H9 (cell line): ENCODE data around the gene ZPR1. TPM values are rescaled to one million over a fixed set of nuclear protein-coding genes. Genes with fewer than 3 reads are reported as not detected.

Experiments
- DNase-seq: peaks from one replicate; pipeline ENCODE4 v3.0.0-alpha.2; 2017
- H2AFZ ChIP-seq: one replicate; pipeline ENCODE4 v1.6.1; 2013; ENCODE audit warnings: mild to moderate bottlenecking, low read length, control low read depth, moderate library complexity
- H2AK5ac ChIP-seq: 2 replicates; pipeline ENCODE4 v1.6.1; 2013; ENCODE audit warnings: low read length, control low read depth, mixed read lengths; ENCODE audit not compliant: insufficient read length
- H2BK120ac ChIP-seq: one replicate; pipeline ENCODE4 v1.6.1; 2013; ENCODE audit warnings: low read depth, mild to moderate bottlenecking, low read length, control low read depth, inconsistent platforms; ENCODE audit not compliant: poor library complexity, severe bottlenecking
- H2BK12ac ChIP-seq: 2 replicates; pipeline ENCODE4 v1.6.1; 2013; ENCODE audit warnings: low read length, control low read depth, mixed read lengths, low read depth; ENCODE audit not compliant: insufficient read length
- H2BK15ac ChIP-seq: 2 replicates; pipeline ENCODE4 v1.6.1; 2013; ENCODE audit warnings: low read depth, low read length, control low read depth
- H2BK20ac ChIP-seq: one replicate; pipeline ENCODE4 v1.6.1; 2013; ENCODE audit warnings: low read depth, mild to moderate bottlenecking, low read length, control low read depth, inconsistent platforms; ENCODE audit not compliant: poor library complexity, severe bottlenecking
- H2BK5ac ChIP-seq: 2 replicates; pipeline ENCODE4 v1.6.1; 2013; ENCODE audit warnings: low read length, control low read depth, mixed read lengths; ENCODE audit not compliant: insufficient read length
- H3K14ac ChIP-seq: 2 replicates; pipeline ENCODE4 v1.6.1; 2013; ENCODE audit warnings: low read length, control low read depth; ENCODE audit not compliant: insufficient read depth
- H3K18ac ChIP-seq: 2 replicates; pipeline ENCODE4 v1.6.1; 2013; ENCODE audit warnings: low read depth, mild to moderate bottlenecking, mixed read lengths, low read length, control low read depth; ENCODE audit not compliant: insufficient read length
- H3K23ac ChIP-seq: 2 replicates; pipeline ENCODE4 v1.6.1; 2013; ENCODE audit warnings: low read length, control low read depth, mixed read lengths, low read depth; ENCODE audit not compliant: insufficient read length
- H3K23me2 ChIP-seq: 2 replicates; pipeline ENCODE4 v1.6.1; 2013; ENCODE audit warnings: low read depth, mild to moderate bottlenecking, mixed read lengths, low read length, control low read depth; ENCODE audit not compliant: insufficient read length, poor library complexity, severe bottlenecking
- H3K27ac ChIP-seq: 2 replicates; pipeline ENCODE4 v1.5.1; 2013; ENCODE audit warnings: low read length, control low read depth, mixed read lengths, low read depth; ENCODE audit not compliant: insufficient read length
- H3K27me3 ChIP-seq: 2 replicates; pipeline ENCODE4 v1.6.1; 2013; ENCODE audit warnings: low read length, control low read depth, inconsistent platforms; ENCODE audit not compliant: insufficient read depth
- H3K4ac ChIP-seq: 2 replicates; pipeline ENCODE4 v1.6.1; 2013; ENCODE audit warnings: low read depth, mild to moderate bottlenecking, control low read depth, inconsistent platforms, low read length, moderate library complexity
- H3K4me1 ChIP-seq: 2 replicates; pipeline ENCODE4 v1.6.1; 2013; ENCODE audit warnings: low read length, control low read depth, inconsistent platforms; ENCODE audit not compliant: insufficient read depth
- H3K4me2 ChIP-seq: 2 replicates; pipeline ENCODE4 v1.6.1; 2013; ENCODE audit warnings: low read length, control low read depth, mixed read lengths; ENCODE audit not compliant: insufficient read length, insufficient read depth
- H3K56ac ChIP-seq: 2 replicates; pipeline ENCODE4 v1.6.1; 2013; ENCODE audit warnings: low read depth, mild to moderate bottlenecking, mixed read lengths, low read length, control low read depth; ENCODE audit not compliant: insufficient read length
- H3K79me1 ChIP-seq: 2 replicates; pipeline ENCODE4 v1.6.1; 2013; ENCODE audit warnings: low read depth, mild to moderate bottlenecking, moderate library complexity, low read length, control low read depth, inconsistent platforms; ENCODE audit not compliant: insufficient read depth, poor library complexity, severe bottlenecking
- H3K79me2 ChIP-seq: 2 replicates; pipeline ENCODE4 v1.6.1; 2013; ENCODE audit warnings: low read length, control low read depth, inconsistent platforms; ENCODE audit not compliant: insufficient read depth
- H3K9ac ChIP-seq: 2 replicates; pipeline ENCODE4 v1.6.1; 2013; ENCODE audit warnings: low read length, control low read depth, mixed read lengths; ENCODE audit not compliant: insufficient read length; ENCODE audit errors: extremely low read depth
- H3K9me3 ChIP-seq: one replicate; pipeline ENCODE4 v1.6.1; 2013; ENCODE audit warnings: low read depth, low read length, inconsistent platforms; ENCODE audit not compliant: control insufficient read depth
- H3T11ph ChIP-seq: one replicate; pipeline ENCODE4 v1.6.1; 2013; ENCODE audit warnings: mild to moderate bottlenecking, low read length, control low read depth, inconsistent platforms
- H4K20me1 ChIP-seq: one replicate; pipeline ENCODE4 v1.6.1; 2013; ENCODE audit not compliant: control insufficient read depth, insufficient read length, insufficient read depth
- H4K5ac ChIP-seq: 2 replicates; pipeline ENCODE4 v1.6.1; 2013; ENCODE audit warnings: low read depth, mild to moderate bottlenecking, mixed read lengths, low read length, control low read depth; ENCODE audit not compliant: insufficient read length
- H4K8ac ChIP-seq: replicated peaks from 2 replicates; pipeline ENCODE4 v1.6.1; 2013; ENCODE audit warnings: low read length, control low read depth, mixed read lengths, low read depth; ENCODE audit not compliant: insufficient read length
- H4K91ac ChIP-seq: 2 replicates; pipeline ENCODE4 v1.6.1; 2013; ENCODE audit warnings: low read depth, mild to moderate bottlenecking, moderate library complexity, mixed read lengths, low read length, control low read depth; ENCODE audit not compliant: insufficient read length
- H3K27ac Mint-ChIP-seq, 3 experiments: 2 replicates in 2 of 3; 3 replicates in 1 of 3; pipeline ENCODE4 v1.8.0; 2020 to 2021; ENCODE audit warnings: mixed read lengths in 3 of 3, mild to moderate bottlenecking in 1 of 3, moderate library complexity in 1 of 3
- H3K27me3 Mint-ChIP-seq: 2 replicates; pipeline ENCODE4 v1.8.0; 2021; ENCODE audit warnings: low read depth, mild to moderate bottlenecking, moderate library complexity, mixed read lengths
- H3K36me3 Mint-ChIP-seq, 3 experiments: 2 replicates in 2 of 3; 3 replicates in 1 of 3; pipeline ENCODE4 v1.8.0; 2020 to 2021; ENCODE audit warnings: low read depth in 3 of 3, mixed read lengths in 3 of 3; ENCODE audit not compliant: insufficient read depth in 1 of 3
- H3K4me1 Mint-ChIP-seq, 2 experiments: 2 replicates each; pipeline ENCODE4 v1.8.0; 2020; ENCODE audit warnings: mixed read lengths in 2 of 2
- H3K4me3 Mint-ChIP-seq, 2 experiments: 2 replicates in 1 of 2; 3 replicates in 1 of 2; pipeline ENCODE4 v1.8.0; 2020 to 2021; ENCODE audit warnings: mild to moderate bottlenecking in 2 of 2, mixed read lengths in 2 of 2, moderate library complexity in 1 of 2
- H3K9me3 Mint-ChIP-seq, 2 experiments: 2 replicates in 1 of 2; 3 replicates in 1 of 2; pipeline ENCODE4 v1.8.0; 2020; ENCODE audit warnings: mild to moderate bottlenecking in 2 of 2, mixed read lengths in 2 of 2, moderate library complexity in 1 of 2
- CTCF ChIP-seq: fragments of 200-600 bp; sonication (generic); conservative IDR thresholded peaks from 3 replicates; pipeline ENCODE4 v1.8.0; 2021; ENCODE audit warnings: antibody characterized with exemption, mild to moderate bottlenecking
- total RNA-seq: library from RNA; stranded (reverse); gene quantifications from 2 replicates; pipeline ENCODE4 v1.2.1, GENCODE V29; 2021

Gene ZPR1
- total RNA-seq, 1 experiment from 2014 or later = 82.0 TPM

DNA sequence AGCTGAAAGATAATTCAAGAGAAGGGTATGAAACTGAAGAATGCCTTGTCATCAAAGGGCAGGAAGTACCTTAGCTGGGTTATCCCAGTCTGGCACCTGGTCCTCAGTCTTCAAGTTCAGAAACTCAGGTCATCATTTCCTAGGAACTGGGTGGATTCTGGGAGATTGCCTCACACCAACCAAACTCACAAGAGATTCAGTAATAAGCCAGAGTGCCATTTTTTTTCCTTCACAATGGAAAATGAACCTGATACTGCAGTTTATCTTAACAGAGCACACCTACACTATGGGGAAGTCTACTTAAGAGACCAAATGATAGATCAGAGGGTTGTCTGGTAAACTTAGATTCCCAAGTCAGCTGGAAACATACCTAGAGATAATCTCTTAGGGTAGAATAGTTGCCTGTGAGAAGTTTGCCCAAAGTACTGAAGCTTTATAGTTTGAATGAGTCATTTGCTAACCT, 11.3 kb downstream of the ZPR1 start:
- H3K27me3 Mint-ChIP-seq = no peaks in the 10 kb centered on the region
- H2BK12ac ChIP-seq = no peak overlapping the region

More for the DNA sequence above, 11.3 kb downstream of the ZPR1 start:
- H3K27me3 ChIP-seq = no peaks in the 10 kb centered on the region
- H4K5ac ChIP-seq = no peak overlapping the region
- H2AFZ ChIP-seq = no peak overlapping the region
- no peak overlapping the region for H3K4me3 Mint-ChIP-seq
- peaks cover 13 to 14% of the 10 kb centered on the region in 2 experiments for H3K4me1 Mint-ChIP-seq
- no peaks in the 10 kb centered on the region for H4K20me1 ChIP-seq
- H3K9me3 ChIP-seq = no peaks in the 10 kb centered on the region
- H2BK15ac ChIP-seq = no peak overlapping the region
- no peaks in the 10 kb centered on the region for H3K9me3 Mint-ChIP-seq
- H2BK20ac ChIP-seq = no peak overlapping the region
- no peak overlapping the region for H2BK120ac ChIP-seq
- H4K91ac ChIP-seq = no peak overlapping the region
- H2BK5ac ChIP-seq = no peak overlapping the region
- H3K4me2 ChIP-seq = no peak overlapping the region
- no peak for DNase-seq
- H3K4ac ChIP-seq = no peak overlapping the region
- H3K79me2 ChIP-seq = peaks cover 5% of the 10 kb centered on the region; the same call in 1 of the 2 replicates
- H3K14ac ChIP-seq = no peak overlapping the region
- H4K8ac ChIP-seq = no peak overlapping the region
- no peak overlapping the region; a peak in 1 of 7 replicates for H3K27ac Mint-ChIP-seq
- H3K4me1 ChIP-seq = peaks cover 2% of the 10 kb centered on the region; the same call in 1 of the 2 replicates
- peaks cover 12% of the 10 kb centered on the region for H3K23me2 ChIP-seq
- no peak overlapping the region for H3K27ac ChIP-seq
- H2AK5ac ChIP-seq = no peak overlapping the region
- H3K9ac ChIP-seq = no peak overlapping the region
- peaks cover under 1% of the 10 kb centered on the region for H3K79me1 ChIP-seq
- no peak overlapping the region for H3K18ac ChIP-seq
- peaks cover 20 to 56% (median 38%) of the 10 kb centered on the region in 3 experiments; a peak in 6 of 7 replicates for H3K36me3 Mint-ChIP-seq
- H3K23ac ChIP-seq = no peak overlapping the region
- no peak overlapping the region for H3K56ac ChIP-seq
- H3T11ph ChIP-seq = no peak overlapping the region
- no peak for TF ChIP-seq CTCF
